Panc1 (cell line): ENCODE data around the gene SWSAP1. TPM values are rescaled to one million over a fixed set of nuclear protein-coding genes. Genes with fewer than 3 reads are reported as not detected.

Experiments used
- ATAC-seq: fragments of 200-7000 bp; cut with Tn5 transposase; 2 replicates; pipeline ENCODE4 v1.9.1; 2020; ENCODE audit warnings: mild to moderate bottlenecking, moderate library complexity
- BruUV-seq: library from RNA; stranded (reverse); fragments of 400-500 nt; replicated peaks from 2 replicates; lab custom pipeline; 2021; lab: Mats Ljungman, UMichigan
- CTCF ChIA-PET: fragments of 300-600 bp; sonication (Branson Sonifier 250); formaldehyde crosslinking; loops from one replicate; lab custom pipeline; 2022; ENCODE audit warnings: antibody characterized with exemption; lab: Charles Lee
- POLR2A ChIA-PET: fragments of 300-600 bp; sonication (Branson Sonifier 250); formaldehyde crosslinking; loops from one replicate; lab custom pipeline; 2022; ENCODE audit warnings: antibody characterized with exemption; lab: Charles Lee
- DNase-seq: peaks from one replicate; pipeline ENCODE4 v3.0.0-alpha.2; 2010; ENCODE audit warnings: low read depth, low spot score
- H3K27ac ChIP-seq: 2 replicates; pipeline ENCODE4 v1.5.1; 2011; ENCODE audit warnings: mild to moderate bottlenecking, low read length, inconsistent platforms
- H3K27me3 ChIP-seq: fragments of 200-500 bp; sonication (Bioruptor generic); 2 replicates; pipeline ENCODE4 v1.6.0; 2014; ENCODE audit warnings: low read length, inconsistent platforms; ENCODE audit not compliant: control insufficient read depth, insufficient read depth
- H3K36me3 ChIP-seq: fragments of 200-500 bp; sonication (Bioruptor generic); 2 replicates; pipeline ENCODE4 v1.5.1; 2014; ENCODE audit warnings: inconsistent platforms, mild to moderate bottlenecking, low read length, moderate library complexity; ENCODE audit not compliant: control insufficient read depth, insufficient read depth
- H3K4me1 ChIP-seq: 2 replicates; pipeline ENCODE4 v1.5.1; 2011; ENCODE audit warnings: inconsistent platforms, mild to moderate bottlenecking, low read length, moderate library complexity; ENCODE audit not compliant: control insufficient read depth, insufficient read depth
- H3K4me3 ChIP-seq, 2 experiments: 2 replicates each; pipeline ENCODE4 v1.5.1; 2011 to 2012; ENCODE audit warnings: low read depth in 2 of 2, low read length in 2 of 2, mild to moderate bottlenecking in 2 of 2, inconsistent platforms in 1 of 2, moderate library complexity in 1 of 2
- H3K9me3 ChIP-seq: fragments of 200-500 bp; sonication (Bioruptor generic); 2 replicates; pipeline ENCODE4 v1.5.1; 2014; ENCODE audit warnings: low read depth, mild to moderate bottlenecking, inconsistent platforms, low read length, moderate library complexity; ENCODE audit not compliant: control insufficient read depth, insufficient read depth
- POLR2AphosphoS5 ChIP-seq: IDR thresholded peaks from 2 replicates; pipeline ENCODE4 v1.6.1; 2012; ENCODE audit warnings: mild to moderate bottlenecking, low read depth, low read length, moderate library complexity
- SIN3A ChIP-seq: IDR thresholded peaks from 2 replicates; pipeline ENCODE4 v1.6.1; 2012; ENCODE audit warnings: low read depth, mild to moderate bottlenecking, low read length, moderate library complexity, borderline replicate concordance; ENCODE audit not compliant: insufficient read depth
- TCF7L2 ChIP-seq: IDR thresholded peaks from 2 replicates; pipeline ENCODE4 v1.6.1; 2011; ENCODE audit warnings: mild to moderate bottlenecking, low read depth, low read length, inconsistent platforms
- in situ Hi-C: cut with HindIII; loops from 2 replicates; pipeline ENCODE4 v1.10.0; 2016; ENCODE audit warnings: low sequenced_read_pairs, low pct_unique_long_range_greater_than_20kb
- intact Hi-C: fragments of 100-400 bp; cut with micrococcal nuclease; formaldehyde crosslinking; loops from one replicate; pipeline ENCODE4 v1.10.0; 2022; ENCODE audit not compliant: unreplicated experiment
- total RNA-seq: library from RNA; stranded (reverse); gene quantifications from one replicate; pipeline ENCODE4 v1.2.1, GENCODE V29; 2021; ENCODE audit not compliant: unreplicated experiment
- TF ChIP-seq, protein P1 (sequence below), 2 experiments: IDR thresholded peaks; 2 replicates each; pipeline ENCODE4 v1.6.1; 2011 to 2012; ENCODE audit warnings: low read depth in 2 of 2, control low read depth in 1 of 2, low read length in 1 of 2, mild to moderate bottlenecking in 1 of 2, moderate library complexity in 1 of 2; ENCODE audit not compliant: insufficient read depth in 1 of 2
- TF ChIP-seq, protein P2 (sequence below): fragments of 450-650 bp; IDR thresholded peaks from 2 replicates; pipeline ENCODE4 v1.5.1; 2017; ENCODE audit warnings: mild to moderate bottlenecking

The SWSAP1 gene
- total RNA-seq, 1 experiment from 2014 or later: 3.1 TPM

DNA sequence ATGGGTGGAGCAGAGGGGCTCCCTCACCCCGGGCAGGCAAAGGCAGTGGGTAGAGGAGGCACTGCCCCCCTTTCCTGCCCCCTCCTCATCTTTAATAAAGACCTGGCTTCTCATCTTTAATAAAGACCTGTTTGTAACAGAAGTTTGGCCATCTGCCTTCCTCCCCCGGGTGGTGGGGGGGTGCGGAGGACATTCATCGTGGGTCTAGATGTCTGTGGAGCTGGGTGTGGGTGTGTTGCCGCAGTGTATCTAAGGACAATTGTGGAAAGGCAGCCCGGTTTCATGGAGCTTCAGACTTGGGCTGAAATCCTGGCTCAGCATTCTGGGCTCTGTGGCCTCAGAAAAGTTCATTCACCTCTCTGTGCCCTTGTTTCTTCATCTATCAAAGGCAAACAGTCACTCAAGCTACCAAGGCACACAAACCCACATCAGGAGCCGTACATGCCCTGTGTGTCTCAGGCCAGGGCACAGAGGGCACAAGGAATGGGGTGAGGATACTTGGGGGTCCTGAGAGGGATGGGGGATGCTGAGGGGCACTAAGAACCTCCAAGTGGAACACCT is 8.8 kb upstream of the SWSAP1 start:
- DNase-seq: no peak
- Histone ChIP-seq H3K36me3 (no peaks in the 10 kb centered on the region), H3K4me1 (no peaks in the 10 kb centered on the region), H3K27me3 (no peaks in the 10 kb centered on the region), H3K27ac (no peak overlapping the region), H3K4me3 (no peak overlapping the region), H3K9me3 (no peaks in the 10 kb centered on the region)
- intact Hi-C loops (no loop called here), in situ Hi-C loops (no loop called here)
- no peak for ATAC-seq
- TF ChIP-seq TCF7L2 (no peak), POLR2AphosphoS5 (no peak), SIN3A (no peak)
- TF ChIP-seq, protein P1, sequence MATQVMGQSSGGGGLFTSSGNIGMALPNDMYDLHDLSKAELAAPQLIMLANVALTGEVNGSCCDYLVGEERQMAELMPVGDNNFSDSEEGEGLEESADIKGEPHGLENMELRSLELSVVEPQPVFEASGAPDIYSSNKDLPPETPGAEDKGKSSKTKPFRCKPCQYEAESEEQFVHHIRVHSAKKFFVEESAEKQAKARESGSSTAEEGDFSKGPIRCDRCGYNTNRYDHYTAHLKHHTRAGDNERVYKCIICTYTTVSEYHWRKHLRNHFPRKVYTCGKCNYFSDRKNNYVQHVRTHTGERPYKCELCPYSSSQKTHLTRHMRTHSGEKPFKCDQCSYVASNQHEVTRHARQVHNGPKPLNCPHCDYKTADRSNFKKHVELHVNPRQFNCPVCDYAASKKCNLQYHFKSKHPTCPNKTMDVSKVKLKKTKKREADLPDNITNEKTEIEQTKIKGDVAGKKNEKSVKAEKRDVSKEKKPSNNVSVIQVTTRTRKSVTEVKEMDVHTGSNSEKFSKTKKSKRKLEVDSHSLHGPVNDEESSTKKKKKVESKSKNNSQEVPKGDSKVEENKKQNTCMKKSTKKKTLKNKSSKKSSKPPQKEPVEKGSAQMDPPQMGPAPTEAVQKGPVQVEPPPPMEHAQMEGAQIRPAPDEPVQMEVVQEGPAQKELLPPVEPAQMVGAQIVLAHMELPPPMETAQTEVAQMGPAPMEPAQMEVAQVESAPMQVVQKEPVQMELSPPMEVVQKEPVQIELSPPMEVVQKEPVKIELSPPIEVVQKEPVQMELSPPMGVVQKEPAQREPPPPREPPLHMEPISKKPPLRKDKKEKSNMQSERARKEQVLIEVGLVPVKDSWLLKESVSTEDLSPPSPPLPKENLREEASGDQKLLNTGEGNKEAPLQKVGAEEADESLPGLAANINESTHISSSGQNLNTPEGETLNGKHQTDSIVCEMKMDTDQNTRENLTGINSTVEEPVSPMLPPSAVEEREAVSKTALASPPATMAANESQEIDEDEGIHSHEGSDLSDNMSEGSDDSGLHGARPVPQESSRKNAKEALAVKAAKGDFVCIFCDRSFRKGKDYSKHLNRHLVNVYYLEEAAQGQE (IDR thresholded peaks at IDR 0.05; ENCODE audit: insufficient read depth in 1 of 2, low read depth in 2 of 2, low read length in 1 of 2): no peak
- TF ChIP-seq, protein P2, sequence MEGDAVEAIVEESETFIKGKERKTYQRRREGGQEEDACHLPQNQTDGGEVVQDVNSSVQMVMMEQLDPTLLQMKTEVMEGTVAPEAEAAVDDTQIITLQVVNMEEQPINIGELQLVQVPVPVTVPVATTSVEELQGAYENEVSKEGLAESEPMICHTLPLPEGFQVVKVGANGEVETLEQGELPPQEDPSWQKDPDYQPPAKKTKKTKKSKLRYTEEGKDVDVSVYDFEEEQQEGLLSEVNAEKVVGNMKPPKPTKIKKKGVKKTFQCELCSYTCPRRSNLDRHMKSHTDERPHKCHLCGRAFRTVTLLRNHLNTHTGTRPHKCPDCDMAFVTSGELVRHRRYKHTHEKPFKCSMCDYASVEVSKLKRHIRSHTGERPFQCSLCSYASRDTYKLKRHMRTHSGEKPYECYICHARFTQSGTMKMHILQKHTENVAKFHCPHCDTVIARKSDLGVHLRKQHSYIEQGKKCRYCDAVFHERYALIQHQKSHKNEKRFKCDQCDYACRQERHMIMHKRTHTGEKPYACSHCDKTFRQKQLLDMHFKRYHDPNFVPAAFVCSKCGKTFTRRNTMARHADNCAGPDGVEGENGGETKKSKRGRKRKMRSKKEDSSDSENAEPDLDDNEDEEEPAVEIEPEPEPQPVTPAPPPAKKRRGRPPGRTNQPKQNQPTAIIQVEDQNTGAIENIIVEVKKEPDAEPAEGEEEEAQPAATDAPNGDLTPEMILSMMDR: no peak
- no TSS peak for BruUV-seq
- POLR2A ChIA-PET: no interaction called here
- CTCF ChIA-PET: no interaction called here

DNA sequence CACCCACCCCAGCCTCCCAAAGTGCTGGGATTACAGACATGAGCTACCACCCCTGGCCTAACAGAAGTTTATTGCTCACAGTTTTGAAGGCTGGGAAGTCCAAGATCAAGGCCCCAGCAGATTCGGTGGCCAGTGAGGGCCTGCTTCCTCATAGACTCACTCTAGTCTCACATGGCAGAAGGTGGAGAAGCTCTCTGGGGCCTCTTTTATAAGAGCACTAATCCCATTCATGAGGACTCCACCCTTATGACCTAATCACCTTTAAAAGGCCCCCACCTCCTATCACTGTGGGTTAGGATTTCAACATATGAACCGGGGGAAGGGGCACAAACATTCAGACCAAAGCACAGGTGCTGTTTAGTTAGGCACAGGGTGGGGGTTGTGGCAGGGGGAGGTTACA is 6.9 kb upstream of the SWSAP1 start:
- ATAC-seq (no peak), DNase-seq (no peak)
- Histone ChIP-seq H3K27me3 (no peaks in the 10 kb centered on the region), H3K4me1 (no peaks in the 10 kb centered on the region), H3K27ac (no peak overlapping the region), H3K4me3 (no peak overlapping the region), H3K9me3 (no peaks in the 10 kb centered on the region), H3K36me3 (no peaks in the 10 kb centered on the region)
- intact Hi-C loops: no loop called here
- ChIA-PET CTCF (no interaction called here), POLR2A (no interaction called here)
- no peak for TF ChIP-seq SIN3A
- TF ChIP-seq, protein P2: no peak
- no peak for TF ChIP-seq TCF7L2
- TF ChIP-seq, protein P1 (IDR thresholded peaks at IDR 0.05; ENCODE audit: insufficient read depth in 1 of 2, low read depth in 2 of 2, low read length in 1 of 2): no peak
- no peak for TF ChIP-seq POLR2AphosphoS5
- BruUV-seq: no TSS peak
- in situ Hi-C loops: no loop called here
